Activated effector memory CD4-positive, alpha-beta T cell treated with anti-CD3 and anti-CD28 coated beads, Interleukin-2, amount 50 U/mL, for 16 hours (primary cell): ENCODE data around the gene NCF2.

Experiments used
- DNase-seq: peaks from one replicate; pipeline ENCODE4 v3.0.0-alpha.2; 2020

The NCF2 gene

DNA sequence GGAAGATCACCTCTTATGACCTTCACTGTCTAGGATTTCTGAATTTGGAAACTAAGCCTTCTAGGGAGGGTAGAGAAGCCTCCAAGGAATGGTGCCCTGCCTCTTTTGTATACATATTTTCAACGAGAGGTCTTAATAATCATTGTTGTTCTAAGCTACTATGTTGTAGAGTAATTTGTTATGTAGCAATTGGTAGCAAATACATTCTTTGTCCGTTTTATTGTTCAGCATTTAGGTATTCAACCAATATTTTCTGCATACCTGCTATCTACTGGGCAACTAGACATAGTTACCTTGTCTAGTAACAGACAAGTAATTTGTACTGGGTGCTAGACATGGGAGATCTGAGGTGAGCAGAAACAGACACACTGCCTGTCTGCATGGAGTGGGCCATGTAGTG lies 20.8 kb upstream of the NCF2 start:
- no peak for DNase-seq

DNA sequence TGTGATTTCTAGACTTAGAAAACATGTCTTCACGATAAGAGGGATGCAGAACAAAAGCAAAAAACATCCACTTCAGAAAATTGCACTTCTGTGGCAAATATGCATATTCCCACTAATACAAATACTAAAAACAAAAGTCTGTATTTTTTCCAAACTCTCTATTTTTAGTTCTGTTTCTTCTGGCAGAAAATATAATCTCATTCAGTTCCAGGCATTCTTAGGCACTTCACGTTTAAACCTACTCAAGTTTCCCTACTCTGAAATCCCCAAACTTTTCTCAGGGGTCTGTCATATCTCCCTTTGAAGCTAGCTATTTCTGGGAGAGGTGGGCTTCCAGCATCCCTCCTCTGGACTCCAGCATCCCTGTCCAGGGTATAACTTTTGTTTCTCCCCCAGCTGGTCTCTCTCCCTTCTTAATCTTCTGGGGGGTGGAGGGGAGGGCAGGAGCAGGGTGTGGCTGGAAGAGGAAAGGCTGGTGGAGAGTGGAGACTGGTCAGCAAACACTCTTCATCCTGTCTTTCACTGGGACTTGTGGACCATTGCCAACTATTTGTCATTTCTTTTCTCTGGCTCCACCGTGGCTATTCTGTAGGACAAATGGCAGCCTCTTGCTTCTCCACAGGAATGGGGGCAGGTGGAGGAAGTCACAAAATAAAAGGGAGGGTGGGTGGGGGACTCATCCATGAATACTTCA lies 19.6 kb upstream of the NCF2 start:
- no peak for DNase-seq

DNA sequence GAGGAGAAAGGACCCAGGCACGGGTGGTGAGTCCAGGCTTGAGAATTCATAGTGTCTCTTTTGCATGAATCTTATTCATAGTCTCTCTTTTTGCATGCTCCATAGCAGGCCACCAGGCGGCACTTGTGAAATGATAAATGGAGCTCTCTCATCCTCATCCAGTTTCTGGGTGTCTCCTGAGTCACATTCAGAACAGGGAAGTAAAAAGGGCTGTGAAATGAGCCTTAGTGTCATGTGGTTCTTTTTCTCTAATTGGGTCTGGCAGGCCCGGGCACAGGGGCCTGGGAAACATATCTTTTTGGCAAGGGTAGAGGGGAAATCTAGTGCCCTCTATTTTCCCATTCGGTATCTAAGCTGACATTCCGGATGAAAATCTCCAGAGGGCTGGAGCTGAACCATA lies 19.1 kb upstream of the NCF2 start:
- DNase-seq = no peak

DNA sequence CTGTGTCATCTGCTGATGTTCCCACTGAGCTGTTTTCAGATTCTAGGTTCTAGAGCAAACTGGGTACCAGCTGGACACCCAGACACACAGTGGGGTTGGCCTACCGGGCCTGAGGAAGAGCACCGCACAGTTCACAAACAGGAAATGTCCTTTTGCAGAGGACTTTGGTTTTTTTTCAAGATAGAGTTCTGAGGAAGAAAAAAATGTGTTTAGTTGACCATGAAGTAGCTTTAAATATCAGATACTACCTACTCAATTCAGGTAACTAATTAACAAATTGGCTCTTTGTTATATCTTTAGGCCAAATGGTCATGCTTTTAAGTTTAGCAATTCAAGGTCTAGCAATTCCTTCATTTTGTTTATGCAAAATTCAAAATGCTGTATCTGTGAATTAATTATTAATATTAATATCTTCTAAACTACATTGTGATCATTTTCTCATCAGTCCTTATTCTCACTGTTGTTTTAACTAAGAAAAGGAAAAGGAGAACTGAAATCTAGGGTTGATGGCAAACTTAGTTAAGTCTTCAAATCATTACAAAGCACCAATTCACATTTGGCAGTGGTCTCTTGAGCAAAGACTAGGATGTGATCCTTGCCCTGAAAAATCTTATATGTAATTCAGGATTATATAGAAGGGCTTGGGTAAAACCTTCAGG lies 17.2 kb upstream of the NCF2 start:
- no peak for DNase-seq

DNA sequence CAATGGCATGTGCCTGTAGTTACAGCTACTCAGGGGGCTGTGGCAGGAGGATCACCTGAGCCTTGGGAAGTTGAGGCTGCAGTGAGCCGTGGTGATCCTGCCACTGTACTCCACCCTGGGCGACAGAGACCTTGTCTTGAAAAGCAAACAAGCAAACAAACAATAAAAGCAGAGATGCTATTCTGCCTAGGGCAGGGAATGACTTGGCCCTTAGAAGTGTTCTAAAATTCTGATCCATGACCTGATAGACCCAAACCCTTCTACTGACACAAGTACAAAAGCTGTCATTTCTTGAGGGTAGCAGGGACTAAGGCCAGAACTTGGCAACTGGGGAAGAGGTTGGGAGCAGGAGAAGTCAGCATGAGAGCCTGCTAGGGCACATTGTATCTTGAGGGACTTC lies 15.6 kb upstream of the NCF2 start:
- no peak for DNase-seq

DNA sequence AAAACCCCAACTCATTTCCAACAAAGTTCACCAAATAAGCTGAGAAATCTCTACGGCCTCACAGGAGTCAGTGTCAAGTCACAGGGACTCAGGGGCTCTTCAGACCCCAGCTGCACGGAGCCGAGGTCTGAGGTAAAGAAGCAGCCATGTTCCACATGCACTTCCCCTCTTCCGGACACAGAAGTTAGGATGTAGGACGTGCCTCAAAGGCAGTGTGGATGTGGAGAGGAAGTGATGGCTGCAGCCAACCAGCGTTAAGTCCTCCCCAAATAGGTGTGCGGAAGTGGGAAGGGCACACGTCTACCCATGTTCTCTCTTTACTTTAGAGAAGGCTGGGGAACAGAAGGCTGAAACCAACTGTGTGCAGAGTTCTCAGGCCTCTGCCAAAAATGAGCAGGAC lies 14.6 kb upstream of the NCF2 start:
- no peak for DNase-seq

DNA sequence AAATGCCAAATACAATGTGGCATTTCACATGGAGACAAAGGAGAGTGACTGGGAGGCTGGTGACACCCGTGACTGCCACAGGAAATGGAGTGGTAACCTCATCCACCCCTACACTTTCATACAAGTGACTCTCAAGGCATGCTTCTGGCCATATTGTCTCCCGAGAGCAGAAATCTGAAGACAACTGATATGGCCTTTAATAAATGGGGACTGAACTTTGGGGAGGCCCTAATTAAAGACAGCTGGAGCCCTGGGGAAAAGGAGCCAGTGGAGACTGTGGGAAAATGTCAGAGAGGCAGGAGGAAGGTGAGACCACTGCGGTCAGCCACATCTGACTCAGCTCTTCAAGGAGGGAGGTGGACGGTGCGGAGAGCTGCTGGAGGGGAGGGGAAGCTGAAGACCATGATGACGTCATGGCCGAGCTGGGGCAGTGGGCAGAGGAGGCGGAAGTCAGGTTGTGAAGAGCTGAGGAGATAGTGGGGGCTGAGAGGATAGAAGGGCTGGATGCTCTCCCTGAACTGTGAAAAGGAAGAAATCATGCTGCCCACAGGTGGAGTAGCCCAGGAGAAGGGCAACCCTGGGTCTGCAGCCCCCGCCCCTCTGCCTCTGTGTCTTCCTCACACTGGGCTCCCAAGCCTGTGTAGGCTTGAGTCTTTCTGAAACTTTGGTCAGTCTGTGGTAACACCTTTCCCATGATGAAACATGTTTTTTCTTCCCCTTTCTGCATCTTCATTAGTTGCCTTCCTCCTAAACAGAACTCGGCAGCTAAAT lies 14.0 kb upstream of the NCF2 start:
- no peak for DNase-seq

DNA sequence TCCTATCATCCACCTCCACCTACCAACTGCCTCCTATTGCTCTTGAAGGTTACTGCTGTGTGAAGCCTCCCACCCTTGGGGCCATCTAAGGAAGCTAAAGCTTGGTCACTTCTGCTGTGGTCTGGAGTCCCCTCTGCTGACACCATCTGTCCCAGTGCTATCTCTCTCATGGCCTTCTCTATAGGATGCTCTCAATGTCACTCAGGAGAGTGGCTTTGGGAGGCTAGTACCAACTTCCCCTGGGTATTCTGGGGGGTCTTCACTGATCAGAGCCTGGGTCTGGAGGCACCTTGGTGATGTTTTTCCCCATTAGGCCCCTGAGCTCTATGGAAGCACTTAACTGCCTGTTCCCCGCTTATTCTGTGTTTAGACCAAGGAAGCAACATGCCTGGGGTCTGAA lies 12.3 kb upstream of the NCF2 start:
- DNase-seq = no peak

DNA sequence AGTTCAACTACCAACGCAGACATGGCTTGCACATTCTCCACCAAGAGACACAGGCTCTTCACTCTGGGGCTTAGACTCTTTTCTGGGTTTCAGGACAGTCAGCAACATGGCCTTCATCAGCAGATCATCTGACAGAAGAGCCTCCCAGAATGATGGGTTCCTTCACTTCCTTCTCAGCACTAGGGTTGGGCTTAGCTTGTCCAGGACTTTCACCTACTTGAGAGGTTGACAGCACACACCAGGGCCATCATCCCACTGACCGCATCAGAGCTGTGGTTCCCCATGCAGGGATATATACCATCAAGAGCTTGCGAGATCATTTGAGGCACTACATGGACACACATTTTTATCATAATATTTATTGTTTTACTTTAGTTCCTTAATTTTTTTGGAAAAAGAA lies 10.4 kb upstream of the NCF2 start:
- no peak for DNase-seq

DNA sequence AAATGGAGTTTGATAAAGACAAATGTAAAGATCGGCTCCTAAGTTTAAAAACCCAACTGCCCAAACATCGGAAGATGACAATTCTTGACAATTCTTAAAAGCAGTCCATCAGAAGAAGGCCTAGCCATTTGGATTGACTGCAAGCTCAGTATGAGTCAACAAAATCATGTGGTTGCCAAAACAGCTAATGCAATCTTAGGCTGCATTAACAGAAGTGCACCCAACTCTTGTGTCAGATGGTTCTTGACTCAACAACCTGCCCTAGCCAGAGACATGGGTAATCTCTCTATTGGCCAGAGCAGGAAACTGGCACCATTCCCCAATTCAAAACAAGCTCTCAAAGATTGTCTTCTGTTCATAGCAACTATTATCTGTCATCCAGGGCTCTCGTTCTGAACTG lies 9.9 kb upstream of the NCF2 start:
- DNase-seq = no peak

DNA sequence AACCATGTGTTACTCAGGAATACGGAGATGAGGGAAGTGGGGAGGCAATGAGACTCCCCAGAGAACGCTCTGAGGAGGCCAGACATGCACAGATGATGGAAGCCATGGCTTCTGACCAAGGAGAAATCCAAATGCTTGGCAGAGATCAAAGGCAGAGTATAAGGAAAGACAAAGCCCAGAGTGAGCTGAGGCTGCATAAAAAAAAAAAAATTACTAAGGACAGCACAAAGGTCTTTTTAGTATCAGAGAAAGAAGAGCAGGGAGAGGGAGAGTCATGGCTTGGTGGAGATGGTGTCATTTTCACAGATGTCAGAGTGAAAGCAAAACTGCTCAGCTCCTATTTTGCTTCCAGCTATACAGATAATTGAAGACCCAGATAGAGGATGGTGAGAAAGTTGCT lies 8.1 kb upstream of the NCF2 start:
- no peak for DNase-seq

DNA sequence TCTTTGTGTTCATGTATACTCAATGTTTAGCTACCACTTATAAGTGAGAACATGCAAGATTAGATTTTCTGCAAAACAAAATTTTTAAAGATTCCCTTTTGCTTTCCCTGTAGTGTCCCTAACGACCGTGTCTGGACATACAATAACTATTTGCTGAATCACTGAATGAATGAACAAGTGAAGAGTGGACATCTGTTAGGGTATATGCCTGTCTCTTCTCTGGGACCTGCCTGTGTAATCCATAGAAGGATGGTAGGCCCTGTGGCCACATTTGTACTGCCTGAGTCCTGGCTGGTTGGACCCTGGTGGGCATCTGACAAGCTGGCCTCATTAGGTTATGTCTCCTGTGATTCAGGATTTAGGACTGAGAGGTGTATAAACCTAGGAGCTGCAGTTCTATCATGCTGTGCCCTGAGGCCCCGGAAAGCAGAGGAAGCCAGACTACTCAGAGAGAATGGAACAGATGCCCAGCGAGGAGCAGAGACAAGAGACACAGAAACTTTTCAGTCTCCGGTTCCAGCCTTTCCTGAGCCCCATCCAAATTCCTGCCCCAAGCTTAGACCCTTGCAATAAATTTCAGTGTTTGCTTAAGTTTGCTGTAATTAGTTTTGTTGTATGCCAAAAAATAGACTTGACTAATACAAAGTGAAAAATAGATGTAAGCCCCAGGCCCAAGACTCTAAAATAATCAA lies 7.5 kb upstream of the NCF2 start:
- DNase-seq = no peak

DNA sequence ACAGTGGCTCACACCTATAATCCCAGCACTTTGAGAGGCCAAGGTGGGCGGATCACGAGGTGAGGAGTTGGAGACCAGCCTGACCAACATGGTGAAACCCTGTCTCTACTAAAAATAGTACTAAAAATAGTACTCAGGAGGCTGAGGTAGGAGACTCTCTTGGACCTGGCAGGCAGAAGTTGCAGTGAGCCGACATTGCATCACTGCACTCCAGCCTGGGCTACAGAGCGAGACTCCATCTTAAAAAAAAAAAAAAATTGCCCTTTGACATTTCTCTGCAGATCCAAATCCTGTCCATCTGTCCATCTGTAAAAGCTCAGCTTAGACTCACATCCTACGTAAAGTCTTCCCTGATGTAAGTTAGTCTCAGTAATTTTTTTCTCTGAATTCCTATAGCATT lies 6.2 kb upstream of the NCF2 start:
- no peak for DNase-seq

DNA sequence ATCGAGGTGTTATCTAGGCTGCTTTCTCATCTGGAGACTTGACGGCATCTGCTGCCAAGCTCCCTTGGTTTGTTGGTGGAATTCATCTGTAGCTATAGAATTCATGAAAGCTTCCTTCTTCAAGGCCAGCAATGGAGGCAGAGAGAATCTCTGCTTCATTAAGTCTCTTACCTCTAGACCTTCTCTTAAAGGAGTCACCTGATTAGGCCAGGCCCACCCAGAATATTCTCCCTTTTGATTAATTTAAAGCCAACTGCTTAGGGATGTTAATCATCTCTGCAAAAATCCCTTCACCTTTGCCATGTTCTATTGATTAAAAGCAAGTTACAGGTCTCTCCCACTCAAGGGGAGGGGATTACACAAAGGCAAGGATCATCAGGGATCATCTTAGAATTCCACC lies 5.3 kb upstream of the NCF2 start:
- DNase-seq = no peak

DNA sequence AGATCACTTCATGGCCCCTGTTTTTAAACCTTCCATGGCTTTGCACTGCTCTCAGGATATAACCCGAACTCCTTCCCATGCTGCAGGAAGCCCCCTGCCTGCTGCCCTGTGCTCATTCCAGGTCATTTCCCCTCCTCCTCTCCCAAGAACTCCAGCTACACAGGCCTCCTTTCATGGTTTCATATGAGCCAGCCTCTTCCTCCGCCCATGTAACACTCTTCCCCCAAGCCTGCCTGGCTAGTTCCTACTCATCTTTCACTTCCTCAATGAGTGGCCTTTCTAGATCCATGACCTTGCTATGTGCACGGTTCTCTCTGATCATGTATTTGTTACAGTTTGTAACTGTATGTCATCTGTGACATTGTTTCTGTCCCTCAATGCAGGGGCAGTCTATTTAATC lies 3.1 kb upstream of the NCF2 start:
- DNase-seq = no peak

DNA sequence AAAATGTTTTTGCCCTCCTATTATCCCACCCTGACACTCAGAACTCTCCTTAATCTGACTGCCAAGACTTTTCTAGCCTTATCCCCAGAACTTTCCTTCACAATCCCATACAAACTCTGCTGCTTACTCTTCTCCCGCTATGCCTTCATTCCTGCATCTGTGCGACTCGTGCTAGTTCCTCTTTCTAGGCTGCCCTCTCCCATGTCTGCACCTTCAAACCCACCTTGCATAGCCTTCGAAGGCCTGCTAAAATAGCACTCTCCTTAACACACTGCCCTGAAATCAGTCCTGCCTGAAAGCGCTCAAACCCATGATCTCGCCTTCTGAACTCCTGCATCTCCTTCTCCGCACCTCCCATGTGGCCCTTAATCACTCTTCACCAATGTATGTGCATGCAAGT lies 2.5 kb upstream of the NCF2 start:
- no peak for DNase-seq

DNA sequence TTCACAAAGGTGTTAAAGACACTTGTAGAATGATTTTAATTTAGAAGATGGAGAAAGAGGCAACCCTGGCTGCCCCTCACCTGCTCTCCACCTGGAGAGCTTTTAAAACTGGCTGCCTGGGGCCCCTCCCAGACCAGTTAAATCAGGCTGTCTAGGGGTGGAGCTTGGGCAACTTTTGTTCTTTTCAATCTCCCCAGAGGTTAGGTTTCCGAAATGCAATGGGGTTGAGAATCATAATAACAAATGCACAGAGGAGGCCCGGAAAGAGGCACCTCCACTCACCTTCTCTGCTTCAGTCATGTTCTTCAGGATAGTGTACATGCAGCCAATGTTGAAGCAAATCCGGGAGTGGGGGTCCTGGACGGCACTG lies 400 bp downstream of the NCF2 start:
- no peak for DNase-seq

DNA sequence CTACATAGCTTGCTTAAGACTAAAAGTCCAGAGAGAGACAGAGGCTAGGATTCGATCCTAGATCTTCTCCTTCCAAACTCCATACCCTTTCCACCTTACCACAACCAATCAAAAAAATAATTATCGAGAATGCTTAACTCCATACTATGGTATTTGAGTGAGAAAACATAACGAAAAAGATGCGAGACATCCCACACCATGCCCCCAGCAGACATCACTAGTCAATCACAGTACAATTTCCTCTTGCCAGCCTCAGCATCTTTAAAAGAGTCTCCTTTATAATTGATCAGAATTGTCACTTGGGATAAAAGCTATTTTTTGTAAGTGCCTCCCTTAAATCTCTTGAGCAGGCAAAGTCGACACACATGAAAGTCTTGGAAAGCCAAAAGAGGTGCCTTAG lies 875 bp downstream of the NCF2 start:
- DNase-seq = no peak

DNA sequence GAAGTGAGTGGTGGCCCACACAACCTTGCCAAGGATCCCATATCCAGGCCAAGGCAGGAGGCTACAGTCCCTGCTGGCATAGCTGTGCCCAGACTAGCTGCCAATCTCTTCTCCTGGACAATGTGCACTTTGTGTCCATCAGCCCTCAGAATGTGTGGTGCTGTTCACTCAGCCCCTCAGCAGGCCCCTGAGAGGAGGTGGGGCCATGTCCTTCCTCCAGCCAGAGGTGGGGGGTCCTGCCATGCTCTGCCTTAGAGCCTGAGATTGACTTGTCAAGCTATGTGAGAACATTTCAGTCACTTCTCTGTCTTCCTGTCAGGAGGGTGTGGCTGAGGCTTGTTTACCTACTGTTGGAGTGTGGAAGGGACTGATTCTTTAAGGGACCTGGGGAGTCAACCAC lies 1.4 kb downstream of the NCF2 start:
- DNase-seq = no peak

DNA sequence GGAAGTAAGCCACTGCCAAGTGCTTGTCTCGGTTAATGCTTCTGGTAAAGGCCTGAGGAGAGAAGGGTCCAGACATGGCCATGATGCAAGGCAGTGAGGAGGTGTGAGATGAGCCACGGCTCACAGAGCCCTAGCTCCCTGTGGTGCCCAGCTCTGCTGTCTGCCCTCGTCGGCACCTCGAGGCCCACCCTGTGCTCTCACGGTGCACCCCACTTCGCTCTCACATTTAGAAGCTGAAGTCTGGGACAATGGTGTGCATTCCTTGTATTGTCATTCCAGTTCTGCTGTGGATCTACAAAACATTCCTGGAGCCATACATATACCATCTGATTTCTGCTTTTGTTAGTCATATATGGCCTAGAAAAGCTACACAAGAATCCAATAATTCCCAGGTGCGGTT lies 3.3 kb downstream of the NCF2 start:
- DNase-seq = no peak

DNA sequence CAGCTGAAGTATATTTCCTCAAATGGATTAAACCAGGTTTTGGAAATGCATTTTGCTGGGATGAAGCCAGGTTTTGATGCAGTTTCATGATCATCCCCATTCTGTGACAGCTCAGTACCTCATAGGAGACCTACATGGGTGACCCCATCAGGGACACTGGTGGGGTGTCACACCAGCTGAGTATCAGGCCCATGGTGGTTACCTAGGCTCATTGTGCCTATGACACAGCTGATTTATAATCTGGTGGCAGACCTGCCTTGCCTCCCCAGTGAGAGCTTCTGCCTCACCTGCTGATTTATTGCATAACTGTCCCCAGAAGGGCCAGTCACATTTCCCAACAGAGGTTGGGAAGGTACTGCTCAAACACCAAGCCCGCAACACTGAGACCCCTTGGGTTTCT lies 3.8 kb downstream of the NCF2 start:
- no peak for DNase-seq

DNA sequence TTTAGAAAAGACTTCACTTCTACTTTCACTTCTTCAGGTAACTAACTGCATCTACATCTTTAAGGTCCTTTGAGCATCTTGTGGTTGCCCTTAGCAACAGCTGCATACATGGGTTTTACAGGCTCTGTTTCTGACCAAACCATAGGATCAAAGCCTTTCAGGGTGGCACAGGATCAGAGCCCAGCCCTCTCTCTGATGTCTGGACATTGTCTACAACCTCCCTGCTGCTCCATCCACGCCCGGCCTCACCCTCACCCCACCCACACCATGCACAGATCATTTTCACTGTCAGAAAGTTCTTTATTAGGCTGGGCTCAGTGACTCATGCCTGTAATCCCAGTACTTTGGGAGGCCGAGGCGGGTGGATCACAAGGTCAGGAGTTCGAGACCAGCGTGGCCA lies 5.2 kb downstream of the NCF2 start:
- DNase-seq = no peak

DNA sequence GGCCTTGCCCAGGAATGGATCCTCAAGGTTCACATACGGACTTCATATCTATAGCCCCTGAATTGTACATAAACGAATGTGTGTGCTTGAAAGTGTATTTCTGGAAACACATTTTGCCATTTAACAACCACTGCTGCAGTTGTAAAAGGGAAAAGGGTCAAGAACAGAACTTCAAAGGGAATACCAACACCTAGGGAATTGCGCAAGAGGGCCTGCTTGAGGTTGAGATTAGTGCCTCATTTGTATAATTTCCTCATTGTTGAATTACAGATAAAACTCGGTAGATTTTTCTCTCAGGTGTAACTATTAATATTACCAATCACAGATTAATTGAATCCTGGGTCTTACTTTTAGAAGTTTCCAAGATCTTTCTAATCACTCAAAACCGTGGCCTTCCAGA lies 6.1 kb downstream of the NCF2 start:
- no peak for DNase-seq

DNA sequence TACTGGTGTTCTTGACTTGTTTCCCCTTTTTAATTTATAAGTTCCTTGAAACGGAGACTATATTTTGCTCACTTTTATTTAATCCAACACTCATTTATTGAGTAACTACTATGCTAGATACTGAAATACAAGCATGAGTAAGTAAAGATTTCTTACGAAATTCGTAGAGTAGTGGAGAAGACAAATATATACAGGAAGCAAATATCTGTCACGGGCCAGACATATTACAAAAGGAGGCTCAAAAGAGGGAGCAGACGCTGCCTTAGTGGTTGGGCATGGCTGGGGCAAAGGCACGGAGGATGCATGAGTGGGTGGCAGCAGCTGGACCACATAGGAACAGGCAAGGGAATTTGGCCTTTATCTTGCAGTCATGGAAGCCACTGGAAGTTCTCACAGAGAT lies 6.8 kb downstream of the NCF2 start:
- no peak for DNase-seq
